ENCODE measurements around the gene GATA1. TPM values are rescaled to one million over a fixed set of nuclear protein-coding genes. Genes with fewer than 3 reads are reported as not detected.

Gene GATA1
- total RNA-seq, 1 donor from 2014 or later: not detected

GRCh38 chrX:48787505-48788443 is 1.4 kb downstream of the GATA1 start:
- Mint-ChIP-seq H3K36me3 (ENCODE audit: low read depth) (no peaks in the 10 kb centered on the region), H3K27ac (ENCODE audit: unreplicated experiment) (no peak overlapping the region), H3K4me3 (no peak overlapping the region), H3K9me3 (no peaks in the 10 kb centered on the region), H3K4me1 (no peaks in the 10 kb centered on the region), H3K27me3 (ENCODE audit: low read depth) (peaks cover 17% of the 10 kb centered on the region)
- TF ChIP-seq CTCF (conservative IDR thresholded peaks at IDR 0.05): no peak
- no peak for DNase-seq (ENCODE audit: low read depth, low spot score)

GRCh38 chrX:48789366-48790220 is 3.2 kb downstream of the GATA1 start:
- no peaks in the 10 kb centered on the region for H3K36me3 Mint-ChIP-seq (ENCODE audit: low read depth)
- DNase-seq (ENCODE audit: low read depth, low spot score): no peak
- no peaks in the 10 kb centered on the region for H3K9me3 Mint-ChIP-seq
- H3K27ac Mint-ChIP-seq (ENCODE audit: unreplicated experiment): no peak overlapping the region
- peaks cover 17% of the 10 kb centered on the region for H3K27me3 Mint-ChIP-seq (ENCODE audit: low read depth)
- TF ChIP-seq CTCF (conservative IDR thresholded peaks at IDR 0.05): no peak
- no peak overlapping the region for H3K4me3 Mint-ChIP-seq
- H3K4me1 Mint-ChIP-seq: peaks cover 5% of the 10 kb centered on the region

GRCh38 chrX:48790477-48790876 is 4.1 kb downstream of the GATA1 start:
- DNase-seq (ENCODE audit: low read depth, low spot score): no peak
- Mint-ChIP-seq H3K4me1 (peaks cover 8% of the 10 kb centered on the region), H3K9me3 (no peaks in the 10 kb centered on the region), H3K4me3 (no peak overlapping the region), H3K27ac (ENCODE audit: unreplicated experiment) (no peak overlapping the region), H3K27me3 (ENCODE audit: low read depth) (peaks cover 16% of the 10 kb centered on the region), H3K36me3 (ENCODE audit: low read depth) (no peaks in the 10 kb centered on the region)
- TF ChIP-seq CTCF (conservative IDR thresholded peaks at IDR 0.05): no peak

- peaks cover 15% of the 10 kb centered on the region for H3K27me3 Mint-ChIP-seq (ENCODE audit: low read depth)
- no peak for TF ChIP-seq CTCF (conservative IDR thresholded peaks at IDR 0.05)
Observed at GRCh38 chrX:48791063-48791820, 4.9 kb downstream of the GATA1 start.

GRCh38 chrX:48792219-48792618 is 5.8 kb downstream of the GATA1 start:
- H3K4me1 Mint-ChIP-seq: peaks cover 8% of the 10 kb centered on the region
- no peak for DNase-seq (ENCODE audit: low read depth, low spot score)
- H3K4me3 Mint-ChIP-seq: no peak overlapping the region
- no peak overlapping the region for H3K27ac Mint-ChIP-seq (ENCODE audit: unreplicated experiment)
- no peak for TF ChIP-seq CTCF (conservative IDR thresholded peaks at IDR 0.05)
- no peaks in the 10 kb centered on the region for H3K36me3 Mint-ChIP-seq (ENCODE audit: low read depth)
- H3K27me3 Mint-ChIP-seq (ENCODE audit: low read depth): peaks cover 10% of the 10 kb centered on the region
- H3K9me3 Mint-ChIP-seq: no peaks in the 10 kb centered on the region

More at GRCh38 chrX:48791063-48791820, 4.9 kb downstream of the GATA1 start:
- Mint-ChIP-seq H3K9me3 (no peaks in the 10 kb centered on the region), H3K4me1 (peaks cover 8% of the 10 kb centered on the region), H3K27ac (ENCODE audit: unreplicated experiment) (no peak overlapping the region), H3K4me3 (no peak overlapping the region), H3K36me3 (ENCODE audit: low read depth) (no peaks in the 10 kb centered on the region)
- no peak for DNase-seq (ENCODE audit: low read depth, low spot score)
